ENCODE measurements around the gene GPR62. TPM values are rescaled to one million over a fixed set of nuclear protein-coding genes. Genes with fewer than 3 reads are reported as not detected.

The GPR62 gene
- total and polyA plus RNA-seq, 8 donors: 0.08 to 0.26 (median 0.09) TPM; not detected in 2

GRCh38 chr3:51959651-51960050 is 4.5 kb downstream of the GPR62 start:
- H3K27me3 ChIP-seq: no peaks in the 10 kb centered on the region
- ATAC-seq (no peak), FAIRE-seq (no peak), DNase-seq (peak in 1 of 6 donors; percentile 67)
- intact Hi-C loops (cut with DNase I): no loop called here
- peaks cover 0 to 8% (median 4%) of the 10 kb centered on the region in 3 donors for H3K4me1 ChIP-seq
- no peak overlapping the region for H3K4me3 ChIP-seq
- TF ChIP-seq CTCF (IDR thresholded peaks at IDR 0.05): no peak
- no peak overlapping the region for H3K27ac ChIP-seq
- WGBS, 2 donors: 97 to 100% methylated on average over 7 of the region's 7 CpGs
- no peaks in the 10 kb centered on the region for H3K36me3 ChIP-seq
- H3K9me3 ChIP-seq: no peaks in the 10 kb centered on the region

DNA sequence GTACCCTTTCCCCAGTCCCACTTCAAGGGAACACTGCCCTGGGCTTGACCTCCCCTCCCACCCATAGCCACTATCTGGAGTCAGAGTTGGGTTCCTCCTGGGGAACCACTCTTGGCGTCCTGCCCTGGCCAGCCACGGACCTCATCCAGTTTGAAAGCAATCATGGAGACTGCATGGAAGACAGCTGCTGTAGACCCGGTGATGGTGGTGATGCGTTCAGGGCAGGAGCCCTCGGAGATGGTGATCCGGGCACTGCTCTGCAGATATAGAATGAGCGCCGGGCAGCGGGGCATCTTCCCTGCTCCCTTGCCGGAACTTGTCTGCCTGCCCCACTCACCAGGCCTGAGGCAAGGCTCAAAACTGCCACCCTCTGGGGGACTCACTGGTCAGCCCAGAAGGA is 5.2 kb downstream of the GPR62 start:
- H3K4me1 ChIP-seq: peaks cover 0 to 8% (median 4%) of the 10 kb centered on the region in 3 donors
- no peak overlapping the region for H3K27ac ChIP-seq
- intact Hi-C loops (cut with DNase I): no loop called here
- TF ChIP-seq CTCF (IDR thresholded peaks at IDR 0.05): no peak
- no peaks in the 10 kb centered on the region for H3K36me3 ChIP-seq
- H3K9me3 ChIP-seq: no peaks in the 10 kb centered on the region
- FAIRE-seq (no peak), DNase-seq (peak in 2 of 6 donors; percentile 37 to 65), ATAC-seq (no peak)
- no peaks in the 10 kb centered on the region for H3K27me3 ChIP-seq
- H3K4me3 ChIP-seq: no peak overlapping the region
- WGBS, 2 donors: 86 to 90% methylated on average over 10 of the region's 10 CpGs

DNA sequence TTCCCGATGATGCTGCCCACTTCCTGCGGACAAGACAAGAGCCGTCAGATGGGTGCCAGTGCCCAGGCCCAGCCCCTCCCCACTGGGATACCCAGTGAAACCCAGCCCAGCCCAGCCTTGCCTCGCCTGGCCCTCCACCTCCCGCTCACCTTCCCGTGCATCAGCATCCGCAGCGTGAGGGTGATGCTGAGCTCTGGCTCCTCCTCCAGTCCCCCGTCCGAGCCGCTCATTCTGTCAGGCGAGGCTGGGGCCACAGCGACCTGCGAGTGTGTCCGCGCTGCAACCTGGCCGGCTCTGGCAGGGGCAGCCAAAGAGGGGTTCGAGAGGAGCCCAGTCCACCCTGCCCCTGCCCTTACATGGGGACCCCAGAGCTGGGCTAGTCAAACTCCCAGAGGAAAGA is 5.8 kb downstream of the GPR62 start:
- peaks cover 0 to 8% (median 4%) of the 10 kb centered on the region in 3 donors for H3K4me1 ChIP-seq
- ATAC-seq (no peak), DNase-seq (peak in 2 of 6 donors; percentile 21 to 78), FAIRE-seq (no peak)
- intact Hi-C loops (cut with DNase I): no loop called here
- TF ChIP-seq CTCF (IDR thresholded peaks at IDR 0.05): no peak
- H3K9me3 ChIP-seq: no peaks in the 10 kb centered on the region
- no peaks in the 10 kb centered on the region for H3K27me3 ChIP-seq
- H3K36me3 ChIP-seq: no peaks in the 10 kb centered on the region
- no peak overlapping the region for H3K27ac ChIP-seq
- no peak overlapping the region for H3K4me3 ChIP-seq
- WGBS, 2 donors: 93 to 96% methylated on average over 16 to 18 of the region's 18 CpGs

GRCh38 chr3:51961602-51962569 is 6.7 kb downstream of the GPR62 start:
- H3K27ac ChIP-seq: no peak overlapping the region
- ATAC-seq: peak; percentile 25 to 80 (median 62)

More at GRCh38 chr3:51961602-51962569, 6.7 kb downstream of the GPR62 start:
- Histone ChIP-seq H3K27me3 (no peaks in the 10 kb centered on the region), H3K4me3 (no peak overlapping the region), H3K36me3 (no peaks in the 10 kb centered on the region), H3K9me3 (no peaks in the 10 kb centered on the region), H3K4me1 (peaks cover 0 to 4% (median 2%) of the 10 kb centered on the region in 3 donors)
- DNase-seq: peak in 2 of 6 donors; percentile 28 to 33
- FAIRE-seq: no peak
- 48 to 50% methylated on average over 9 of the region's 9 CpGs for WGBS, 2 donors
- intact Hi-C loops (cut with DNase I): no loop called here
- no peak for TF ChIP-seq CTCF (IDR thresholded peaks at IDR 0.05)

Data from pancreas (tissue), 10 donors.